GM18870 (cell line): ENCODE results near the gene ACTMAP.
"Not testable (repeated sequence)": the region's sequence is repeated elsewhere in the genome, so short reads cannot be mapped to it uniquely, and the experiment has no call there.

Experiments used
- ATAC-seq: cut with Tn5 transposase; IDR thresholded peaks from one replicate; pipeline ENCODE4 v1.9.1; 2021; ENCODE audit warnings: moderate library complexity; ENCODE audit not compliant: unreplicated experiment

ACTMAP gene, protein sequence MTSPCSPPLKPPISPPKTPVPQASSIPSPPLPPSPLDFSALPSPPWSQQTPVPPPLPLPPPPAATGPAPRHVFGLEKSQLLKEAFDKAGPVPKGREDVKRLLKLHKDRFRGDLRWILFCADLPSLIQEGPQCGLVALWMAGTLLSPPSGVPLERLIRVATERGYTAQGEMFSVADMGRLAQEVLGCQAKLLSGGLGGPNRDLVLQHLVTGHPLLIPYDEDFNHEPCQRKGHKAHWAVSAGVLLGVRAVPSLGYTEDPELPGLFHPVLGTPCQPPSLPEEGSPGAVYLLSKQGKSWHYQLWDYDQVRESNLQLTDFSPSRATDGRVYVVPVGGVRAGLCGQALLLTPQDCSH

DNA sequence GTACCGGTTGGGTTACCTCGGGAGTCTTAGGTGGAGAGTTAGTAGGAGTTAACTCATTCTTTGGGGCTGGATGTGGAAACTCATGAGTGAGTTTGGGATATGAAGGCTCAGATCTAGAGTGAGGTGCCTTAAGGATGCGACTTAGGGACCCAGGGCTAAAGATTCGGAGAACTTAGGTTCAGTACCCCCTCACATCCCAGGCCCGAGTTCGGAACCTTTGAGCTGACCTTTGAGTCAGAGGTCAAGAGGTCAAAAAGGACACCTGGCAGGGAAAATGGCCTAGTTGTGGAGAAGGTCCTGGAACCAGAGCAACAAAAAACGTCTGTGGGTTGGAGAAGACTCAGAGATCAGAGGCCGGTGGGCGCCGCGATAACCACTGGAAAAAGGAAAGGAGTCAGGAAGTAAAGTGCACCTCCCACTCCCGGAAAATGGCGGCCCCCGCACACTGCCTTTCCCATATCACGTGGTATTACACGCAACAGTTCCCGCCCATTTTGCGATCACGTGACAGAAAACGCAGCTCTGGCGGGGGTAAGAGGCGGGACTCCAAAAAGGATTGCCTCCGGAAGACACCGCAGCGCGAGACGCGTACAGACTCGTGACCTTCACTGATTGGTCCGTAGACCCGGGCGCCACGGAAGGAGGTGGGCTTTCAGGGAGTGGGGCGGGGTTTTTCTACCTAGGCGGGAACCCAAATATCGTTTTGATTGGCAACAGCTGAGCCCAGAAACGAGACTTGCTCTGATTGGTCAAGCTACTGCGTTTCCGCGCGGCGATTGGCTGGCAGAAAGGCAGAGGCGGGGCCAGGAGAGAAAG, at the start of gene ACTMAP:
Gene ACTMAP (minus strand): TSS at position 420 of the 816 bp plus-strand sequence. CDS start 674 bp downstream, outside the sequence.
- ATAC-seq, result peak; percentile 83

GRCh38 chr19:40799558-40800338, 49.5 kb upstream of the ACTMAP start:
- no peak for ATAC-seq

- ATAC-seq, result peak; percentile 69
Measured at GRCh38 chr19:40798683-40799557, 48.6 kb upstream of the ACTMAP start, which contains the start of gene EGLN2. EGLN2 (plus strand) TSS chr19:40799191; CDS start chr19:40800573, 1,382 bp downstream.

GRCh38 chr19:40797963-40798682, 47.8 kb upstream of the ACTMAP start:
- peak; percentile 40 for ATAC-seq

- ATAC-seq, result no peak
Measured at GRCh38 chr19:40797166-40797962, 47.1 kb upstream of the ACTMAP start.

DNA sequence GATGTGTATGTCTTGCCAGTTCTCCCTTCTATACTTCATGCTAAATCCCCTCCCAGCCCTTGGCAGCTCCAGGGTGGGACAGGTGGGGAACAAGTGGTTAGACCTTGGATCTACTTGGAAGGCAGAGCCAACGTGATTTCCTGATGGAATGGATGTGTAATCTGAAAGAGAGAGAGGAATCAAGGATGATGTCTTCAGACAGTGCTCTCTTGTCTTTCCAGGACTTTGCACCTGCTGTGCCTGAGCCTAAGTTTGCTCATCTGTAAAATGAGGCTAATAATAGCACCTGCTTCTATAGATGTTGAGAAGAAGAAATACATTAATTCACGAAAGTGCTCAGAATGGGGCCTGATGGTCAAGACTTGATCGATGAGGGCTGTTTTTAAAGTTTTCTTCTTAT, 41.7 kb upstream of the ACTMAP start:
- ATAC-seq, result no peak

DNA sequence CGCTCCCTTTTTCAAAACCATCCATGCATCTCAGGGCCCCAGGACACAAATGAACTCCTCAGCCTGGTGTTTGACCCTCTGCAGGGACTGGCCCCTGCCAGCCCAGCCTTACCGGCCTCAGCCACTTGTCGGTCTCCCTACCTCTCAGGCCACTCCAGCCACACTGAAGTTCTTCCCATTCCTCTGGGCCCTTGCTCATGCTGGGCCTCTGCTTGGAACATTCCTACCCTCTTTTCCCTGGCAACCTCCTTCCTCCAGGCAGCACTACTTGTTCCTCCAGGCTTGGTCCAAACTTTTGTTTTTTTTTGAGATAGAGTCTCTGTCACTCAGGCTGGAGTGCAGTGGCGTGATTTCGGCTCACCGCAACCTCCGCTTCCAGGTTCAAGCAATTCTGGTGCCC, 41.1 kb upstream of the ACTMAP start:
- ATAC-seq, result no peak

GRCh38 chr19:40786060-40787037, 36.1 kb upstream of the ACTMAP start:
- no peak for ATAC-seq

DNA sequence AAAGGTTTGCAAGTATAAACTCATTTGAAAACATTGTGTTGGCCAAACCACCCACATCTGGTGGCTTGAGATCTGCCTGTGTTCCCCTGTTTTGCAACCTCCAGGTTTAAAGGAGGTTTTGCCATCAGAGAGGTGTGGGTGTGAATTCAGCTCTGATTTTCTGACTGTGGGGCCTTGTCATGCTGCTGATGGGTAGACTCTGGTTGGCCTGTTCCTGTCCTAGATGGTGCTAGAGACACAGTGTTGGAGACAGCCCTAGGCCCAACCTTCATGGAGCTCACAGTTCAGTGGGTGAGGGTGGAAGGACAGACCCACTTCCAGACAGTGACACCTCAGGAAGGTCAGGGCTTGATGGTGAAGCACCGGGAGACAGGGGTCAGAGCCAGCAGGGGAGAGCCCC, 35.2 kb upstream of the ACTMAP start:
- no peak for ATAC-seq

DNA sequence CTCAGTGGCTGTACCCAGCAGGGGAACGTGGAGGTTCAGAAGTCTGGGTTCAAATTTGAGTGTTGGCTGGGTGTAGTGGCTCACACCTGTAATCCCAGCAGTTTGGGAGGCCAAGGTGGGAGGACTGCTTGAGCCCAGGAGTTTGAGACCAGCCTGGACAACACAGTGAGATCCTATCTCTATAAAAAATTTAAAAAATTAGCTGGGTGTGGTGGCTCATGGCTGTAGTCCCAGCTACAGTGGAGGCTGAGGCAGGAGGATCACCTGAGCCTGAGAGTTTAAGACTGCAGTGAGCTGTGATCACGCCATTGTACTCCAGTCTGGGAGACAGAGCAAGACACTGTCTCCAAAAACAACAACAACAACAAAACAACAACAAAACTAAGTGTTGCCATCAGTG, 33.9 kb upstream of the ACTMAP start:
- ATAC-seq, result not testable (repeated sequence)

GRCh38 chr19:40783711-40784110, 33.4 kb upstream of the ACTMAP start:
- ATAC-seq, result no peak

- no peak for ATAC-seq
Measured at GRCh38 chr19:40781140-40781539, 30.9 kb upstream of the ACTMAP start.

GRCh38 chr19:40780582-40780981, 30.3 kb upstream of the ACTMAP start:
- ATAC-seq, result no peak

DNA sequence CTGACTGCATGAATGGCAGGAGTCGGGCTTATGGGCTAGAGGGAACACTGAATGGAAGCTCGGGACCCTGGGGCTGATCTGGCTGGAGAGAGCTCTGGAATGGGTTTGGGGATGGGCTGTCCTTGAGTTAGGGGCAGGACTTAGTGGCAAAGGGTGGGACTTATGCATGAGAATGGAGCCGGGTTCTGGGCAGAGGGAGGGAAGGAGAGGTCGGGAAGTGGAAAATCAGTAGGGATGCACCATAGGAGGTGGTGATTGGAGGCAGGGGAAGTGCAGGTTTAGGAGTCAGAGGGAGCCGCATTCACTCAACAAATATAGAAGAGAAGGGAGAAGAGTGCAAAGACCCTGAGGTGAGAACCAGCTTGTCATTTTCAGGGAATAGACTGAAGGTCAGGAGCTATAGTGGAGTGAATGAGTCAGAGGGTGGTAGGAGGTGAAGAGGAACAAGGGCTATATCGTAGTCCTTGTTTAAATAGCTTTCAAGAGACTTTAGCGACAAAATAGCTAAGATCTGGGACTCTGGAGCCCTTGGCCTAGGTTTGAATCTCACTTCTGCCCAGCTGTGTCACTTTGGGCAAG, 28.5 kb upstream of the ACTMAP start:
- ATAC-seq, result no peak

DNA sequence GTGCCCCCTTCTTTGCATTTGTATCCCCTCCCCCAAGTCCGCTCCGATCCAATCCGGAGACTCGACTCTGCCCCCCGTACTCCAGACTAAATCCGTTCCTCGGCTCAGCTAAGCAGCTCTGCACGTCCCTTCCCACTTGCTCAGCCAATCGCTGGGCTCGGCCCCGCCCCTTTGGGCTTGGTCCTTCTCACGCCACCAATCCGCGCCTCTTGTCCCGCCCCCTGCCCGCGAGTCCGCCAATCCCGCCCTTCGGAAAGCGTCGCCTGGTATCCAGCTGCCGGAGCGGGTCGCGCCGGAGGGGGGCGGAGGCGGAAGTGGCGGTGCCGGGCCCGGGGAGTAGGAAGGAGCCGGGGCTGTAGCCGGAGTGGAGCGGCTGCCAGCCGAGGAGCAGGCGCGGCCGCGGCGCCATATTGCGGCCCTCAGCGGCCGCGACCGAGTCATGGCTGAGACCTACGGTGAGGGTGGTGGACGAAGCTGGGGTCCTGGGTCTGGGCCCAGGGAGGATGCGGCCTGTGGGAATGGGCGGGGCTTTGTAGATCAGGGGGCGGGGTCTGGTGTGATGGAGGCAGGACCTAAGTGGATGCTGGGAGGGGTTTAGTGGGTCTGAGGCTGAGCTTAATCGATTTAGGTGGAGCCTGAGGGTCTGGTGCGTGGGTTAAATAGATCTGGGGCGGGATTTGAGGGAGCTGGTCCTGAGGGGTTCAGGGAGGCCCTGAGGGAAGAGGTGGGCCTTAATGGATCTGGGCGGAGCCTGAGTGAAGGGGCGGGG, 27.8 kb upstream of the ACTMAP start, which contains the start of gene RAB4B:
Gene RAB4B (plus strand): TSS at position 311 of the 769 bp plus-strand sequence. CDS start 129 bp downstream, at position 440.
- peak; percentile 41 for ATAC-seq

GRCh38 chr19:40777645-40777936, 27.3 kb upstream of the ACTMAP start:
- no peak for ATAC-seq
